GM12878 (cell line): ENCODE data around the gene TEX264. TPM values are rescaled to one million over a fixed set of nuclear protein-coding genes. Genes with fewer than 3 reads are reported as not detected.
"Not testable (repeated sequence)": the region's sequence is repeated elsewhere in the genome, so short reads cannot be mapped to it uniquely, and the experiment has no call there.

Experiments
- ATAC-seq: fragments of 200-7000 bp; cut with Tn5 transposase; 3 replicates; pipeline ENCODE4 v1.9.1; 2020; ENCODE audit warnings: mild to moderate bottlenecking, moderate library complexity
- BruUV-seq: library from RNA; stranded (reverse); fragments of 400-500 nt; replicated peaks from 2 replicates; lab custom pipeline; 2021; lab: Mats Ljungman, UMichigan
- CTCF ChIA-PET: fragments of 300-600 bp; sonication (Branson Sonifier 250); formaldehyde crosslinking; extraction: SDS; loops from one replicate; lab custom pipeline; 2021; ENCODE audit warnings: inconsistent platforms; lab: Yijun Ruan, JAX
- POLR2A ChIA-PET: fragments of 350-600 bp; formaldehyde crosslinking; extraction: SDS; loops from one replicate; lab custom pipeline; 2021; ENCODE audit warnings: inconsistent platforms; lab: Charles Lee
- RAD21 ChIA-PET: fragments of 300-600 bp; sonication (Branson Sonifier 250); formaldehyde crosslinking; loops from one replicate; lab custom pipeline; 2023; ENCODE audit warnings: antibody characterized with exemption; ENCODE audit not compliant: unreplicated experiment; lab: Charles Lee
- SMC1A ChIA-PET: fragments of 300-600 bp; sonication (Branson Sonifier 250); formaldehyde crosslinking; loops from one replicate; lab custom pipeline; 2023; ENCODE audit not compliant: unreplicated experiment, uncharacterized antibody; lab: Charles Lee
- DNase-seq: peaks from one replicate; pipeline ENCODE4 v3.0.0-alpha.2; 2011; ENCODE audit warnings: low read depth, low spot score
- FAIRE-seq: peaks from 3 replicates; lab custom pipeline; 2011; peaks lifted over from hg19 to GRCh38; lab: Jason Lieb, UNC
- H2AFZ ChIP-seq: 2 replicates; pipeline ENCODE4 v1.6.0; 2011; ENCODE audit warnings: low read depth, low read length, control low read depth; ENCODE audit not compliant: control insufficient read depth
- H3K27ac ChIP-seq: 2 replicates; pipeline ENCODE4 v1.5.1; 2011; ENCODE audit warnings: control low read depth; ENCODE audit not compliant: control insufficient read depth, insufficient read depth
- H3K27me3 ChIP-seq, 2 experiments: replicated peaks in 1 of 2; 2 replicates each; pipeline versions ENCODE4 v1.6.0 to v1.6.1; 2011; ENCODE audit warnings: low read length in 1 of 2; ENCODE audit not compliant: control insufficient read depth in 2 of 2, insufficient read depth in 2 of 2
- H3K36me3 ChIP-seq, 2 experiments: 2 replicates each; pipeline ENCODE4 v1.5.1; 2011; ENCODE audit warnings: low read length in 1 of 2; ENCODE audit not compliant: control insufficient read depth in 2 of 2, insufficient read depth in 2 of 2
- H3K4me1 ChIP-seq: 2 replicates; pipeline ENCODE4 v1.6.1; 2011; ENCODE audit warnings: mild to moderate bottlenecking, low read length, moderate library complexity, mixed read lengths; ENCODE audit not compliant: control insufficient read depth, insufficient read depth
- H3K4me2 ChIP-seq: 2 replicates; pipeline ENCODE4 v1.6.0; 2011; ENCODE audit warnings: control low read depth; ENCODE audit not compliant: control insufficient read depth, insufficient read depth
- H3K4me3 ChIP-seq: fragments of 200-600 bp; sonication (generic); 2 replicates; pipeline ENCODE4 v1.5.1; 2016
- H3K79me2 ChIP-seq: 2 replicates; pipeline ENCODE4 v1.6.0; 2011; ENCODE audit warnings: low read length; ENCODE audit not compliant: control insufficient read depth, insufficient read depth
- H3K9ac ChIP-seq: 2 replicates; pipeline ENCODE4 v1.8.0; 2011; ENCODE audit warnings: low read length, control low read depth, mixed read lengths; ENCODE audit not compliant: control insufficient read depth, insufficient read depth
- H3K9me3 ChIP-seq: replicated peaks from 3 replicates; pipeline ENCODE4 v1.5.1; 2011; ENCODE audit warnings: mild to moderate bottlenecking, low read length; ENCODE audit not compliant: control insufficient read depth, insufficient read depth
- H4K20me1 ChIP-seq: 2 replicates; pipeline ENCODE4 v1.6.0; 2011; ENCODE audit not compliant: control insufficient read depth, insufficient read depth
- WGBS: methylation state at CpG from one replicate; pipeline ENCODE4 v1.1.6; 2016; ENCODE audit warnings: low lambda C conversion rate; ENCODE audit not compliant: insufficient replicate concordance, insufficient coverage; ENCODE audit errors: missing lambda C conversion rate; 5-methylcytosine and 5-hydroxymethylcytosine counted together
- in situ Hi-C: fragments of 300-500 bp; cut with MboI; formaldehyde crosslinking; loops from 9 replicates; pipeline ENCODE4 v1.14.3; 2018; ENCODE audit warnings: mixed read lengths
- intact Hi-C: fragments of 100-400 bp; cut with micrococcal nuclease; formaldehyde crosslinking; loops from one replicate; pipeline ENCODE4 v1.14.2; 2022; ENCODE audit not compliant: unreplicated experiment
- polyA plus RNA-seq, 11 experiments: library from polyadenylated mRNA; depleted of rRNA in 4 of 11; unstranded in 6 of 11; stranded (reverse) in 5 of 11; fragments of >200 nt; fragmentation: Nextera tagmentation in 4 of 11; fragmentation: Illumina TruSeq in 1 of 11; extraction: Ambion mirVana in 4 of 11; extraction: Trizol in 1 of 11; gene quantifications; 1 replicate in 1 of 11; 2 replicates in 10 of 11; pipeline versions ENCODE4 v1.2.1 to v1.2.3, GENCODE V29; 2011 to 2016; ENCODE audit warnings: inconsistent platforms in 2 of 11, missing spikeins in 2 of 11, low read depth in 1 of 11
- total RNA-seq, 4 experiments: library from RNA; depleted of rRNA in 3 of 4; stranded (reverse); fragments of >200 nt in 3 of 4; fragmentation: Illumina TruSeq in 1 of 4; extraction: Trizol in 1 of 4; gene quantifications; 2 replicates each; pipeline versions ENCODE4 v1.2.1 to v1.2.3, GENCODE V29; 2013 to 2021

TEX264 gene
- total and polyA plus RNA-seq, 10 of the 15 experiments (the other 5 are each of a cell fraction or from before 2014, with no cell fraction given): 3.6 to 63.0 (median 52.4) TPM

DNA sequence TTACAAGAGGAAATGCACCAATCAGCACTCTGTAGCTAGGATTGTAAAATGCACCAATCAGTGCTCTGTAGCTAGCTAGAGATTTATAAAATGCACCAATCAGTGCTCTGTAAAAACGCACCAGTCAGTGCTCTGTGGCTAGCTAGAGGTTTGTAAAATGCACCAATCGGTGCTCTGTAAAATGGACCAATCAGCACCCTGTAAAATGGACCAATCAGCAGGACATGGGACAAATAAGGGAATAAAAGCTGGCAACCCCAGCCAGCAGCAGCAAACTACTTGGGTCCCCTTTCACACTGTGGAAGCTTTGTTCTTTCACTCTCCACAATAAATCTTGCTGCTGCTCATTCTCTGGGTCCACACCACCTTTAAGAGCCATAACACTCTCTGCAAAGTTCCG, 71.3 kb downstream of the TEX264 start:
- BruUV-seq, H3K4me3 ChIP-seq, POLR2A ChIA-PET, ATAC-seq, H3K9ac ChIP-seq, H3K79me2 ChIP-seq, H3K4me2 ChIP-seq, H3K4me1 ChIP-seq, H3K27me3 ChIP-seq, DNase-seq, H3K9me3 ChIP-seq, SMC1A ChIA-PET, H3K27ac ChIP-seq, H4K20me1 ChIP-seq, H2AFZ ChIP-seq, H3K36me3 ChIP-seq, in situ Hi-C loops, FAIRE-seq, intact Hi-C loops: not testable (repeated sequence)
- 21% methylated on average over 3 of the region's 3 CpGs for WGBS
- ChIA-PET RAD21 (interaction anchor here (0.5 kb wide), 1 partner anchor 257 kb away, joined by 3 read pairs; no protein-coding TSS in a partner anchor), CTCF (interaction anchor here (1.3 kb wide), 1 partner anchor 57 kb away, joined by 4 read pairs; no protein-coding TSS in a partner anchor)

- DNase-seq, H3K27me3 ChIP-seq, in situ Hi-C loops, ATAC-seq, H2AFZ ChIP-seq, POLR2A ChIA-PET, H3K9me3 ChIP-seq, BruUV-seq, H3K79me2 ChIP-seq, H3K36me3 ChIP-seq, H3K4me2 ChIP-seq, SMC1A ChIA-PET, intact Hi-C loops, H3K4me3 ChIP-seq, H3K9ac ChIP-seq, H3K27ac ChIP-seq, FAIRE-seq, H3K4me1 ChIP-seq, H4K20me1 ChIP-seq: not testable (repeated sequence)
- RAD21 ChIA-PET: interaction anchor here (0.5 kb wide), 1 partner anchor 257 kb away, joined by 3 read pairs; no protein-coding TSS in a partner anchor
- CTCF ChIA-PET: interaction anchor here (0.6 to 1.3 kb wide), 2 partner anchors 56 to 64 kb away, joined by 3 to 4 read pairs; no protein-coding TSS in a partner anchor
- WGBS: 2% methylated on average over 4 of the region's 4 CpGs
These were observed 71.9 kb downstream of the TEX264 start for GRCh38 chr3:51742978-51743377.
